ENCODE measurements around the gene FOSL1. TPM values are rescaled to one million over a fixed set of nuclear protein-coding genes. Genes with fewer than 3 reads are reported as not detected.

Gene FOSL1
- total RNA-seq, 1 donor from 2014 or later = 2.2 TPM

- H3K27me3 ChIP-seq (ENCODE audit: low read depth) = no peaks in the 10 kb centered on the region
- DNase-seq = no peak
- H3K27ac ChIP-seq = no peak overlapping the region
- intact Hi-C loops (cut with DNase I) = no loop called here
- no peak for ATAC-seq
- TF ChIP-seq CTCF (IDR thresholded peaks at IDR 0.05) = no peak
- H3K9me3 ChIP-seq = peaks cover 3% of the 10 kb centered on the region
- H3K36me3 ChIP-seq = peaks cover 48% of the 10 kb centered on the region
- H3K4me3 ChIP-seq = no peak overlapping the region
- H3K4me1 ChIP-seq = peaks cover 18% of the 10 kb centered on the region
Observed at GRCh38 chr11:65853246-65853979, 46.8 kb downstream of the FOSL1 start.

- intact Hi-C loops (cut with DNase I) = no loop called here
- Histone ChIP-seq H3K27ac (no peak overlapping the region), H3K4me1 (peaks cover 18% of the 10 kb centered on the region), H3K9me3 (peaks cover 3% of the 10 kb centered on the region), H3K27me3 (ENCODE audit: low read depth) (no peaks in the 10 kb centered on the region), H3K4me3 (no peak overlapping the region), H3K36me3 (peaks cover 48% of the 10 kb centered on the region)
- no peak for TF ChIP-seq CTCF (IDR thresholded peaks at IDR 0.05)
- DNase-seq (no peak), ATAC-seq (no peak)
Observed at GRCh38 chr11:65852508-65853245, 47.5 kb downstream of the FOSL1 start.

GRCh38 chr11:65851811-65852507 is 48.2 kb downstream of the FOSL1 start:
- Histone ChIP-seq H3K4me1 (peaks cover 18% of the 10 kb centered on the region), H3K36me3 (peaks cover 48% of the 10 kb centered on the region), H3K27me3 (ENCODE audit: low read depth) (no peaks in the 10 kb centered on the region), H3K4me3 (no peak overlapping the region), H3K9me3 (peaks cover 3% of the 10 kb centered on the region), H3K27ac (no peak overlapping the region)
- DNase-seq = no peak
- no peak for ATAC-seq
- intact Hi-C loops (cut with DNase I) = no loop called here
- TF ChIP-seq CTCF (IDR thresholded peaks at IDR 0.05) = no peak

- Histone ChIP-seq H3K36me3 (peaks cover 47% of the 10 kb centered on the region), H3K4me1 (peaks cover 11% of the 10 kb centered on the region), H3K9me3 (peaks cover 3% of the 10 kb centered on the region), H3K27me3 (ENCODE audit: low read depth) (no peaks in the 10 kb centered on the region), H3K4me3 (no peak overlapping the region), H3K27ac (no peak overlapping the region)
- peak; percentile 33 for TF ChIP-seq CTCF (IDR thresholded peaks at IDR 0.05)
- DNase-seq (no peak), ATAC-seq (peak; percentile 7 to 9)
- intact Hi-C loops (cut with DNase I) = no loop called here
Observed at GRCh38 chr11:65851083-65851579, 49.1 kb downstream of the FOSL1 start.

GRCh38 chr11:65850217-65851082 is 49.7 kb downstream of the FOSL1 start:
- H3K27ac ChIP-seq = no peak overlapping the region
- H3K4me1 ChIP-seq = peaks cover 4% of the 10 kb centered on the region
- DNase-seq (no peak), ATAC-seq (peak; percentile 3 to 25)
- peaks cover 3% of the 10 kb centered on the region for H3K9me3 ChIP-seq
- no peak for TF ChIP-seq CTCF (IDR thresholded peaks at IDR 0.05)
- H3K36me3 ChIP-seq = peaks cover 40% of the 10 kb centered on the region
- H3K27me3 ChIP-seq (ENCODE audit: low read depth) = no peaks in the 10 kb centered on the region
- H3K4me3 ChIP-seq = no peak overlapping the region
- intact Hi-C loops (cut with DNase I) = no loop called here

All from lower lobe of right lung (tissue), 2 donors.